ENCODE measurements around the gene RGP1. TPM values are rescaled to one million over a fixed set of nuclear protein-coding genes. Genes with fewer than 3 reads are reported as not detected.

RGP1 gene
- total RNA-seq, 1 experiment from 2014 or later = 27.1 TPM

- H3K27ac Mint-ChIP-seq (ENCODE audit: unreplicated experiment) = no peak overlapping the region
- ChIA-PET CTCF (no interaction called here), POLR2A (no interaction called here)
- H3K4me3 Mint-ChIP-seq (ENCODE audit: unreplicated experiment) = no peak overlapping the region
- no peaks in the 10 kb centered on the region for H3K36me3 Mint-ChIP-seq (ENCODE audit: insufficient read depth, unreplicated experiment)
- no peaks in the 10 kb centered on the region for H3K9me3 ChIP-seq
- peaks cover 16% of the 10 kb centered on the region for H3K4me1 ChIP-seq
- H3K27me3 ChIP-seq (replicated peaks; ENCODE audit: control insufficient read depth, insufficient read depth, low read length) = no peaks in the 10 kb centered on the region
- no peaks in the 10 kb centered on the region for H3K36me3 ChIP-seq (ENCODE audit: control insufficient read depth, insufficient read depth, low read length)
- intact Hi-C loops (cut with micrococcal nuclease; ENCODE audit: unreplicated experiment) = no loop called here
- H3K9me3 Mint-ChIP-seq (ENCODE audit: unreplicated experiment) = no peaks in the 10 kb centered on the region
- BruUV-seq (replicated peaks) = no TSS peak
- no peak for DNase-seq
- H3K4me3 ChIP-seq (ENCODE audit: low read depth, low read length) = no peak overlapping the region
- TF ChIP-seq, protein P1, sequence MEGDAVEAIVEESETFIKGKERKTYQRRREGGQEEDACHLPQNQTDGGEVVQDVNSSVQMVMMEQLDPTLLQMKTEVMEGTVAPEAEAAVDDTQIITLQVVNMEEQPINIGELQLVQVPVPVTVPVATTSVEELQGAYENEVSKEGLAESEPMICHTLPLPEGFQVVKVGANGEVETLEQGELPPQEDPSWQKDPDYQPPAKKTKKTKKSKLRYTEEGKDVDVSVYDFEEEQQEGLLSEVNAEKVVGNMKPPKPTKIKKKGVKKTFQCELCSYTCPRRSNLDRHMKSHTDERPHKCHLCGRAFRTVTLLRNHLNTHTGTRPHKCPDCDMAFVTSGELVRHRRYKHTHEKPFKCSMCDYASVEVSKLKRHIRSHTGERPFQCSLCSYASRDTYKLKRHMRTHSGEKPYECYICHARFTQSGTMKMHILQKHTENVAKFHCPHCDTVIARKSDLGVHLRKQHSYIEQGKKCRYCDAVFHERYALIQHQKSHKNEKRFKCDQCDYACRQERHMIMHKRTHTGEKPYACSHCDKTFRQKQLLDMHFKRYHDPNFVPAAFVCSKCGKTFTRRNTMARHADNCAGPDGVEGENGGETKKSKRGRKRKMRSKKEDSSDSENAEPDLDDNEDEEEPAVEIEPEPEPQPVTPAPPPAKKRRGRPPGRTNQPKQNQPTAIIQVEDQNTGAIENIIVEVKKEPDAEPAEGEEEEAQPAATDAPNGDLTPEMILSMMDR (IDR thresholded peaks at IDR 0.05; ENCODE audit: insufficient read depth in 1 of 2, low read depth in 1 of 2, low read length in 1 of 2, severe bottlenecking in 1 of 2, unreplicated experiment in 1 of 2) = no peak
- H3K27me3 Mint-ChIP-seq (ENCODE audit: insufficient read depth, unreplicated experiment) = no peaks in the 10 kb centered on the region
- H3K4me1 Mint-ChIP-seq (ENCODE audit: low read depth, unreplicated experiment) = no peaks in the 10 kb centered on the region
Observed at GRCh38 chr9:35767458-35767857, 18.4 kb downstream of the RGP1 start.

DNA sequence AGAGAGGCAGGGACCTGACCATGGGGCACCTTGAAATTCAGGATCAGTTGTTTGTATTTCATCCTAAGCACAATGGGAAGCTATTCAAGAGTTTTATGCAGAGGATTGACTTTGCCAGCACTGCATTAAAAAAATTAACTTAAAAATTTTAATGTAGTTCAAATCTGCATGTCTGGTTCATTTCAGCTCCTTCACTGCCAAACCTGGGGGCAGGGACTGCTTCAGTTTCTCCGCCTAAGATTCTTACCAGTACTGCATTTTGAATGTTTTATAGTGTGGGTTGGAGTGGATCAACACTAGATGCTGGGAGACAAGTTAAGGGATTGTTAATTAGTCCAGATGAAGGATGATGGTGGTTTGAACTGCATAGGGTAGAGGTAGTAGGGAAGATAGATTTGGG, 20.7 kb downstream of the RGP1 start:
- ChIA-PET POLR2A (no interaction called here), CTCF (no interaction called here)
- Mint-ChIP-seq H3K4me1 (ENCODE audit: low read depth, unreplicated experiment) (no peaks in the 10 kb centered on the region), H3K36me3 (ENCODE audit: insufficient read depth, unreplicated experiment) (no peaks in the 10 kb centered on the region), H3K27ac (ENCODE audit: unreplicated experiment) (no peak overlapping the region), H3K27me3 (ENCODE audit: insufficient read depth, unreplicated experiment) (no peaks in the 10 kb centered on the region), H3K4me3 (ENCODE audit: unreplicated experiment) (no peak overlapping the region), H3K9me3 (ENCODE audit: unreplicated experiment) (no peaks in the 10 kb centered on the region)
- no peaks in the 10 kb centered on the region for H3K9me3 ChIP-seq
- no peak for DNase-seq
- H3K36me3 ChIP-seq (ENCODE audit: control insufficient read depth, insufficient read depth, low read length) = no peaks in the 10 kb centered on the region
- no TSS peak for BruUV-seq (replicated peaks)
- intact Hi-C loops (cut with micrococcal nuclease; ENCODE audit: unreplicated experiment) = no loop called here
- H3K27me3 ChIP-seq (replicated peaks; ENCODE audit: control insufficient read depth, insufficient read depth, low read length) = no peaks in the 10 kb centered on the region
- TF ChIP-seq, protein P1 (IDR thresholded peaks at IDR 0.05; ENCODE audit: insufficient read depth in 1 of 2, low read depth in 1 of 2, low read length in 1 of 2, severe bottlenecking in 1 of 2, unreplicated experiment in 1 of 2) = no peak
- no peak overlapping the region for H3K4me3 ChIP-seq (ENCODE audit: low read depth, low read length)
- peaks cover 16% of the 10 kb centered on the region for H3K4me1 ChIP-seq

GRCh38 chr9:35771075-35771433, 22.0 kb downstream of the RGP1 start:
- Histone ChIP-seq H3K27me3 (replicated peaks; ENCODE audit: control insufficient read depth, insufficient read depth, low read length) (no peaks in the 10 kb centered on the region), H3K9me3 (no peaks in the 10 kb centered on the region), H3K4me3 (ENCODE audit: low read depth, low read length) (no peak overlapping the region), H3K36me3 (ENCODE audit: control insufficient read depth, insufficient read depth, low read length) (no peaks in the 10 kb centered on the region), H3K4me1 (peaks cover 16% of the 10 kb centered on the region)
- ChIA-PET POLR2A (no interaction called here), CTCF (interaction anchor here (1.3 to 2.1 kb wide), 3 partner anchors 19 to 111 kb away, joined by 3 to 9 read pairs (median 4); no protein-coding TSS in a partner anchor)
- BruUV-seq (replicated peaks) = no TSS peak
- H3K36me3 Mint-ChIP-seq (ENCODE audit: insufficient read depth, unreplicated experiment) = no peaks in the 10 kb centered on the region
- H3K9me3 Mint-ChIP-seq (ENCODE audit: unreplicated experiment) = no peaks in the 10 kb centered on the region
- H3K27ac Mint-ChIP-seq (ENCODE audit: unreplicated experiment) = no peak overlapping the region
- intact Hi-C loops (cut with micrococcal nuclease; ENCODE audit: unreplicated experiment) = no loop called here
- no peaks in the 10 kb centered on the region for H3K27me3 Mint-ChIP-seq (ENCODE audit: insufficient read depth, unreplicated experiment)
- TF ChIP-seq, protein P1 (IDR thresholded peaks at IDR 0.05; ENCODE audit: insufficient read depth in 1 of 2, low read depth in 1 of 2, low read length in 1 of 2, severe bottlenecking in 1 of 2, unreplicated experiment in 1 of 2) = no peak
- no peak overlapping the region for H3K4me3 Mint-ChIP-seq (ENCODE audit: unreplicated experiment)
- no peaks in the 10 kb centered on the region for H3K4me1 Mint-ChIP-seq (ENCODE audit: low read depth, unreplicated experiment)
- DNase-seq = no peak

Measured in Caco-2 (cell line).